GM18873 (cell line): ENCODE data around the gene GSTO1.

ENCODE experiments used
- ATAC-seq: cut with Tn5 transposase; IDR thresholded peaks from one replicate; pipeline ENCODE4 v1.9.1; 2021; ENCODE audit warnings: mild to moderate bottlenecking, moderate library complexity, moderate number of reproducible peaks; ENCODE audit not compliant: unreplicated experiment, low FRiP score

Gene GSTO1

DNA sequence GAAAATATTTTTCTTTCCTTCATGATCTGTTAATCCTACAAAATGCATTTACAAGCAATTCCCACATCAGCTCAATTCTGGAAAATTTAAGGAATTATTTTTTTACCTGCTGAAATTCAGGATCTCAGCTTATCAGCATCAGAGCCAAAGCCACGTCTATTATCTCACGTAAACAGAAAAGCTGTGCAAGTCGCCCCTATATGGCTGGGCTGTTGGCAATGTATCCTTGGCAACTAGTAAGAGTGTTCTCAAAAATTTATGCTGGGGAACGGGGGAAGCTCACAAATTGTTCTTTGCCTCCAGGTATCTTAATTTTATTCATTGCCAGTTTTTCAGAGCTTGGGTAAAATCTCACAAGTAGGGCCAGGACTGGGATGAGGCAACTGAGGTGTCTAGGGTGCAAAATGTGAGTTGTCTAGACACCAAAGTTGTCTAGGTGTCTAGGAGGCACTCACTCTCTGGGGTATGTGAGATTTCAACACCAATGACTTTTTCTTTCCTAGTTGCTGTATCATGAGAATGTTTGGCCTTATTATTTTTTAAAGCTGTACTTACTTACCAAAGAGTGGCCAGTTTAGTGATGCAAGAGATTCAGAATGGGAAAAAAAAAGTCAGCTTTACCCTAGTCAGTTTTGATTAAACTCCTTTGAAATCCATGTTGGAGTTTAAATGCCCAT lies 19.3 kb downstream of the GSTO1 start:
- no peak for ATAC-seq

GRCh38 chr10:104274762-104275721 lies 20.4 kb downstream of the GSTO1 start:
- no peak for ATAC-seq

DNA sequence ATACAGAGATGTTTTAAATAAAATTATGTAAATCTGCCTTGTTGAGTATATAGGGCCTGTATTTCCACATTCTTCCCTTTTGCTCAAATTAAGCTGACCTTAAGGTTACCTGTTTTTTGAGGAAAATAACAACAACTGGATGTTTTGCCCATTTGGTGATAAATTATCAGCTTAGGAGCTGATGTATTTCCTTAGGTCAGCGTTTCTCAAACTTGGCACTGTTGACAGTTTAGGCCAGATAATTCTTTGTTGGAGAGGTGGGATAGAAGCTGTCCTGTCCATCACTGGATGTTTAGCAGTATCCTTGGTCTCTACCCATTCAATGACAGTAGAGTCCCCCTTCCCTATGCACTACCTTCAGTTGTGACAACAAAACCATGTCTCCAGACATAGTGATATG lies 21.5 kb downstream of the GSTO1 start:
- ATAC-seq = no peak

DNA sequence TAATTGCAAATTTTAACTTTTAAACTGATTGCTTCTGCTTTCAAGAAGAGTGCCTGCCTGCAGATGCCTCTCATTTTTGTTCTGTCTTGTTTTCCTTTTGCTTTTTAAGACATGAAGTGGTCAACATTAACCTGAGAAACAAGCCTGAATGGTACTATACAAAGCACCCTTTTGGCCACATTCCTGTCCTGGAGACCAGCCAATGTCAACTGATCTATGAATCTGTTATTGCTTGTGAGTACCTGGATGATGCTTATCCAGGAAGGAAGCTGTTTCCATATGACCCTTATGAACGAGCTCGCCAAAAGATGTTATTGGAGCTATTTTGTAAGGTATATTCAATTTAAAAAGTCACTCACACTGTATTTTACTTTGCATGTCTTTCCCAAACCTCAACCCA lies 23.1 kb downstream of the GSTO1 start:
- no peak for ATAC-seq

DNA sequence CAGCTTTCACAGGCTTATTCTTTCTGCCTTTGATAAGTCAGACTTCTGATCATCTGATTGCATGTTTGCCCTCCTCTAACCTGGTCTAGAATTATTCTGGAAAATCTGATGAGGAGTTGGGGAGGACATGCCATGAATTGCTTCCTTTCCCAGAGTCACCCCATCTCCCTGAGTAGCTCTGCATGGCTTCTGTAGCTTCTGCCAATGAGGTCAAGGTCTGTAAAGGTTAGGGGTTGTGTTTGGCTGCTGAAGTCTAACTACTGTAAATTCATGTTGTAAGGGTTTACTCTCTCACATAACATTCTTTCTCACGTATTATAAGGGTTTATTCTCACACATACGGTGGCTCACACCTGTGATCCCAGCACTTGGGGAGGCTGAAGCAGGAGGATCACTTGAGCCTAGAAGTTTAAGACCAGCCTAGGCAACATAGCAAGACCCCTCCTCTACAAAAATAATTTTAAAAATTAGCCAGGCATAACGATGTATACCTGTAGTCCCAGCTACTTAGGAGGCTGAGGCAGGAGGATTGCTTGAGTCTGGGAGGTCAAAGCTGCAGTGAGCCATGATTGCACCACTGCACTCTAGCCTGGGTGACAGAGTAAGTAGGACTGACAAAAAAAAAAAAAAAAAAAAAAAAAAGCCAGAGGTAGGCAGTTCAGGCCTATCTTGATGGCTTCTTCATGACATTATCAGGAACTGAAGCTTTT lies 25.0 kb downstream of the GSTO1 start:
- ATAC-seq = no peak

DNA sequence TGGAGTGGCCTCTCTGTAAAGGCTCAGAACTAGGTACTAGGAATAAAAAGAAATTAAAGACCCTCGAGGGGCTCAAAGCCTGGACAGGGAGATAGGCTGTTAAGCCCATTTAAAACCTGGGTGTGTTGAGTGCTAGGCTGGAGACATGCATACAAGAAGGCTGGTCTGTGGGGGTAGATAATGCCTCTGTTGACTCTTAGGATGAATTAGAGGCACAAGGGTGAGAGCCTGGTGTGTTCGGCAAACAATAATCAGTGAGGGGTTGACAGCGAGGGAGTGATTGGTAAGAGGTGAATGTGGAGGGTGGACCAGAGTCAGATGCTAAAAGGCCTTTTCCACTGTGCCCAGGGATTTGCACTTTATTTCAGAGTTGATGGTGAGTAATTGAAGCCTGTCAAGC lies 27.0 kb downstream of the GSTO1 start:
- no peak for ATAC-seq

DNA sequence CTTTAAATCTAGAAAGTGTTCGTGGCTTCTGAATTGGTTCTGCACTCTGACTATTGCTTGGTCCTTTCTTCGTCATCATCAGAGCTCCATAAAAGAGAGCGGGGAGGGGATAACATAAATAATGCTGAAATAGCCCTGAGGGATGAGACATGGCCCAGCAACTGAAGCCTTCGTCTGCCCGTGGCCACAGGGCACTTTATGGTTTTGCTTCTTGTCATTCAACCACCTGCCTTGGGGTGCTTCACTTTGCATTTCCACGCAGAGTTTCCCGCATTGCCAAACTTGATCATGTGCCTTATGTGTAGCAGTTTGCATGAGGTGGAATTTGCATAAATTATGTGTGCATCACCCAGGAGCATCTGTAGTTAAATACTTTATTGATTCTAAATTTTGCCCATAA lies 30.2 kb downstream of the GSTO1 start:
- ATAC-seq = no peak

GRCh38 chr10:104286939-104287338 lies 32.2 kb downstream of the GSTO1 start:
- ATAC-seq = no peak

GRCh38 chr10:104288355-104288754 lies 33.7 kb downstream of the GSTO1 start:
- ATAC-seq = no peak

- ATAC-seq = peak; percentile 94
Measured at GRCh38 chr10:104291439-104291951, 36.8 kb downstream of the GSTO1 start.

DNA sequence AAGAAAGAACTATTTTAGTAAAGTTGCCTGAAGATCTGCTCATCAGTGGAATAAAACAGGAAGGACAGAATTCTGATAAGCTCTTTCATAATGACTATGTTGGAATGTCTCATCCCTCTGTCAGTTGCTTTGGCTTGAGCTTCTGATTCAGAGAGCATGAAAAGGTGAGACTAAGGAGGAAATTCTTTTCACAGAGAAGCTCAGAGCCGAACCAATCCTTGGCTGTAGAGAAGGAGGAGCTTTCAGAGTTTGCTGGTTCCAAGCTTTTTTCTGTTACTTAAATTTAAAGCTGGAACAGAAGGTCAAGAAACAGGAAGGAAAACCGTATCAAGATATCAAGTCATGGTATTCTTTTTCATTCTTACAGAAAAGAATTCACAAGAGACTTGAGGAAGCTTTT lies 38.3 kb downstream of the GSTO1 start:
- ATAC-seq = no peak

DNA sequence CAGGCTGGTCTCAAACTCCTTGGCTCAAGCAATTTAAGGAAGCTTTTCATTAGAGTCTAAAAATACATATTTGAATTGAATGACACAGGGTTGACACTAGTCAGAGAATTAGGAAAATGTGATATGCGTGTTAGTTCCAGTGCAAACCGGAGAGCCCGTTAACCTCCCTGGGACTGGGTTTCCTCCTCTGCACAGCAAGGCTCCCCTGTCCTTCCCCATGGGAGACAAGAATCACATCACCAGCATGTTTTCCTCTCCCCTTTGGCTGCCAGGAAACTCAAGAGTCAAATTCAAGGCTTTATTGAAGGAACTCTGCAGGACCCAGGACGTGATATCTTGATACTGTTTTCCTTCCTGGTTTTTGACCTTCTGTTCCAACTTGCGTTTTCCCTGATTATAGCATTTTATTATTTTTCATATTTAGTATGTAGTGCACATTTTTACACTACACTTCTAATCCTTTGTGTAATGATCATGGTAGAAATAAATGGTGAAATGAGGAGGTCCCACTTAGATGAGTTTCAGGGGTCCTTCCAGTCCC lies 39.2 kb downstream of the GSTO1 start:
- no peak for ATAC-seq

DNA sequence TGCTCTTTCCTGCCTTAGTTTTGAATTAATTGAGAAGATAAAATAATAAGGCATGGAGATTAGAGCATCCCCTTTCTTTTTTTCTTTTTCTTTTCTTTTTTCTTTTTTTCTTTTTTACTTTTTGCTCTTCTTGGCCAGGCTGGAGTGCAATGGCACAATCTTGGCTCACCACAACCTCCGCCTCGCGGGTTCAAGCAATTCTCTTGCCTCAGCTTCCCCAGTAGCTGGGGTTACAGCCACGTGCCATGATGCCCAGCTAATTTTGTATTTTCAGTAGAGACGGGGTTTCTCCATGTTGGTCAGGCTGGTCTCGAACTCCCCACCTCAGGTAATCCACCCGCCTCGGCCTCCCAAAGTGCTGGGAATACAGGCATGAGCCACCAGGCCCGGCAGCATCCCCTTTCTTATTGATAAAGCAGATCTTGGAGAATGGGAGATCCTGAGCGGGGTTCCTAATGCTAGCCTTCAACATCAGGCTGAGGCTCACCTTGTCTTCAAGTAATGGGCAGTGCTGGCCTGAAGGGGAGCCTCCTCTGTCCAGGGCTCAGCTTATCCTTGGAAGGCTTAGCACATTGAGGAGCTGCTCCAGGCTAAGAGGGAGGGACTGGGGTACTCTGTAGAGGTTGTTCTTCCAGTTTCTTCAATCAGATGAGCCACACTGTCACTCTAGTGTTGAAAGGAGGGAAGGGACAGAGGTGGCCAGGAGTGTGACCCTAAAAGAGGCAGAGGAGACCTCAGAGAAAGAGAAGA lies 42.2 kb downstream of the GSTO1 start:
- no peak for ATAC-seq

DNA sequence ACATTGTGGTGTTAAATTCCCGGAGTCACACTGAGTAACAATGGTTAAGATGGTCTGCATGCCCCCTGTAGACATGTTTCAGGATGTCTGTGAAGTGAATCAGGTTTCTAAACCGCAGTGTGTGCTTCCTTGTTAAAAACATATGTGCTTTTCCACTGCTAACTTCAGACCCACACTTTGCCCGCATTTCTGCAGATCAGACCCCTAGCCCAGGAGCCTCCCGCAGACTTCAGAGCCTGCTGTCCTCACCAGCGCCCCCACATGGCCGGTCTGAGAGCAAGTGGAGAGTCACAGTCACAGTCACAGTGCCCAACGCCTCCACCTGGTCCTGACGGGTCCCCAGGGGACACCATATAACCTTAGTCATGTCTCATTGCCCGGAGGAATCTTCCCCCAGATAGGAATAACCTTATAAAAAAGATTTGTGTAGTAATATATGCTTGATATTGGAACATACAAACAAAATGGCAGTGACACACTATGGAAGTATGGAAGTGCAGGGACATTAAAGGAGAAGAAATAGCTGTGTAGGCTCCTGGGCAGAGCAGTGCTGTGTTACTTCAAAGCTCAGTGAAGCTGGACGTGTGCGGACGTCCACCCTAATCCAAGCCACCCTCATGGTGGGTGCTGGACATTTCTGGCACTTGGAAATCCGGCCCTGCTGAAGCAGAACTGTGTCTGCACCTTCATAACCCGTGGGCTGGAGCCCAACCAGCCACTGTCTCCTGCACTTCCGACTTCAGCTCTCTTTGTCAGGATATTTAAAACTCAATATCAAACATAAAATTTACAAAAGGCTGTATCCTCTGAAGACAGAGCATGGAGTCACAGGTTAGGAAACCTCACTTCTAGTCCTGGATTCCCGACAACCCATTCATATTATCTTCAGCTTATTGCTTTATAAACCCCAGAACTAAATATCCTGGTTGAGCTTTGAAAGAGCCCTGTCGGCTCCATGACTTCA lies 43.3 kb downstream of the GSTO1 start:
- ATAC-seq = no peak

DNA sequence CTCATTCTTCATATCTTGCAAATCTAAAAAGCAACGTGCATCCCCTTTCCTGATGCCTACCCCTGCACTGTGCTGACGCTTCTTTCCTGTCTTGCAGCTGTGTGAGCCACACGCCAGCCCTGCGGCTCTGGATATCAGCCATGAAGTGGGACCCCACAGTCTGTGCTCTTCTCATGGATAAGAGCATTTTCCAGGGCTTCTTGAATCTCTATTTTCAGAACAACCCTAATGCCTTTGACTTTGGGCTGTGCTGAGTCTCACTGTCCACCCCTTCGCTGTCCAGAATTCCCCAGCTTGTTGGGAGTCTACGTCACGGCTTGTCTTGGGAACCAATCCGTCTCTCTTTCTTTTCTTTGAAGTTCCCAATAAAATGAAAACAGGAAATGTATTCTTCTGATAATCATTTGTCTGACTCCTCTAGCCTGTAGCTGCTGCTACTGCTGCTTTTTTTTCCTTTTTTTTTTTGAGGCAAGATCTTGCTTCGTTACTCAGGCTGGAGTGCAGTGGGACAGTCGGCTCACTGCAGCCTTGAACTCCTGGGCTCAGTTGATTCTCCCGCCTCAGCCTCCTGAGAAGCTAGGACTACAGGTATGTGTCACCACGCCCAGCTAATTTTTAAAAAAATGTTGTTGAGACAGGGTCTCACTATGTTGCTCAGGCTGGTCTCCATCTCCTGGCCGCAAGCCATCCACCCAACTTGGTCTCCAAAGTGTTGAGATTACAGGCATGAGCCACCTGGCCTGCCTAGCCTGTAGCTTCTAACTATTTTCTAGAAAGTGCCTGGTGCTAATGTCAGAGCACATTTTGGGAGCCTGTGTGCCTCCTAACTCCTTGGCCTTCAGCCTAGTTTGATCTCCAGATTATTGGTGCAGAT lies 44.6 kb downstream of the GSTO1 start:
- no peak for ATAC-seq

DNA sequence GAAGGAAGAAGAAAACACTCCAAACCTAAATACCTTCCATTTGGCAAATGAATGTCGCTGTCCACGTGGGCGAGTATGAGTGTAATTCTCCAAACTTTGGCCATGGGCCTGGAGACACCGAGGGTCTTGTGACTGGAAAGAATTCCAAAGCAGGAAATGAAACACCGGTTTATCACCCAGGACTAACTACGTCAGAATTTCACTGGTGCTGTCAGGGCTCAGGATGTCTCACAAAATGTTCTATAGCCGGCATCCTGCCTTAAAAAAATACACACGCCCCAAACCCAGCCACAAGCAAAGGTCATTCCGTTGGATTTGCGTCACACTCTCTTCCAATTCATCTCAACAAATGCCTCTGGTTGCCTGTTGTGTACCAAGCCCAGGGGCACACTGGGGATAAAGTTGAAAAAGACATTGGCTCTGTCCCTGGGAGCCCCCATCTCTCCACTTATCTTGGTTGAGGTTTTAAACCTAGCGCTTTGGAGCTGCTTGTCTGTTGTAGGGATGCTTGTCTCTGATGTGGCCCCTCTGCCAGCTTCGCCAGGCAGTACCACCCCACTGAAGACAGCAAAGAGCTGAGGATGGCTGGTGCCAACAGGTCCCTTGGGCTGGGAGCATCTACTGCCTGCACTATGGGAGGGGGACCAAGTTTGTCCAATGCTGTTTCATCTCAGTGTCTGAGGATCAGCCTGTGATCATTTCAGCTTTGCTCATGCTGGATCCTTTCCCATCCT lies 45.5 kb downstream of the GSTO1 start:
- no peak for ATAC-seq

DNA sequence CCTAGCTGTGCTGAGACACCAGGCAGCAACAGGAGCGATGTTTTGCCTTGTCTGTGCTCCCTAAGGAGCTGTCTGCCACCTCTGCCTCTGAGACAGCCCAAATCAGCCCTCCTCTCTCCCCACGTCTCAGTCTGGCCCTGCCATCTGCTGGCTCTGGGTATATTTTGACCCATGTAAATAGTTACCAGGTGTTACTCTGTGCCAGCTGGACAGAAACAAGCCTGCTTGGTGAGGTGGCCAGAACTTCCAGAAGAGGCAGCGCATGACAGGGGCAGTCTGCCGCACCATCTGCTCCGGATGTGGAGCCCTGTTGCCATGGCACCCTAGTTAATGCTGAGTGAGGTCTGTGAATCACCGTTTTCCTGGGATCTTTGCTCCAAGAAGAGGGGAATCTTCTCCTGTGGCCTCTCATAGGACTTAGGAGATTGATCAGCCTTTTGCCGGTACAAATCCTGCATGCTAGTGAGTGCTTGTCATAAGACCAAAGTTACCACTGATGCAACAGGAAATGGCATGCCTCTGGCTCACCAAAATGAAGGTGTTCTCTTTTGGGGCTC lies 46.1 kb downstream of the GSTO1 start:
- no peak for ATAC-seq
